GM12801 (cell line): ENCODE measurements around the gene HOXB6.

ENCODE experiments used
- TF ChIP-seq, protein P1 (sequence below): IDR thresholded peaks from one replicate; pipeline ENCODE4 v1.5.1; 2011; ENCODE audit warnings: control low read depth; ENCODE audit not compliant: insufficient read length; ENCODE audit errors: extremely low read depth

HOXB6 gene

GRCh38 chr17:48568499-48569239 is 36.1 kb downstream of the HOXB6 start:
- TF ChIP-seq, protein P1, sequence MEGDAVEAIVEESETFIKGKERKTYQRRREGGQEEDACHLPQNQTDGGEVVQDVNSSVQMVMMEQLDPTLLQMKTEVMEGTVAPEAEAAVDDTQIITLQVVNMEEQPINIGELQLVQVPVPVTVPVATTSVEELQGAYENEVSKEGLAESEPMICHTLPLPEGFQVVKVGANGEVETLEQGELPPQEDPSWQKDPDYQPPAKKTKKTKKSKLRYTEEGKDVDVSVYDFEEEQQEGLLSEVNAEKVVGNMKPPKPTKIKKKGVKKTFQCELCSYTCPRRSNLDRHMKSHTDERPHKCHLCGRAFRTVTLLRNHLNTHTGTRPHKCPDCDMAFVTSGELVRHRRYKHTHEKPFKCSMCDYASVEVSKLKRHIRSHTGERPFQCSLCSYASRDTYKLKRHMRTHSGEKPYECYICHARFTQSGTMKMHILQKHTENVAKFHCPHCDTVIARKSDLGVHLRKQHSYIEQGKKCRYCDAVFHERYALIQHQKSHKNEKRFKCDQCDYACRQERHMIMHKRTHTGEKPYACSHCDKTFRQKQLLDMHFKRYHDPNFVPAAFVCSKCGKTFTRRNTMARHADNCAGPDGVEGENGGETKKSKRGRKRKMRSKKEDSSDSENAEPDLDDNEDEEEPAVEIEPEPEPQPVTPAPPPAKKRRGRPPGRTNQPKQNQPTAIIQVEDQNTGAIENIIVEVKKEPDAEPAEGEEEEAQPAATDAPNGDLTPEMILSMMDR = no peak

GRCh38 chr17:48567646-48568354 is 37.0 kb downstream of the HOXB6 start:
- TF ChIP-seq, protein P1 = no peak

- TF ChIP-seq, protein P1 = no peak
Observed at GRCh38 chr17:48567209-48567608, 37.6 kb downstream of the HOXB6 start.

DNA sequence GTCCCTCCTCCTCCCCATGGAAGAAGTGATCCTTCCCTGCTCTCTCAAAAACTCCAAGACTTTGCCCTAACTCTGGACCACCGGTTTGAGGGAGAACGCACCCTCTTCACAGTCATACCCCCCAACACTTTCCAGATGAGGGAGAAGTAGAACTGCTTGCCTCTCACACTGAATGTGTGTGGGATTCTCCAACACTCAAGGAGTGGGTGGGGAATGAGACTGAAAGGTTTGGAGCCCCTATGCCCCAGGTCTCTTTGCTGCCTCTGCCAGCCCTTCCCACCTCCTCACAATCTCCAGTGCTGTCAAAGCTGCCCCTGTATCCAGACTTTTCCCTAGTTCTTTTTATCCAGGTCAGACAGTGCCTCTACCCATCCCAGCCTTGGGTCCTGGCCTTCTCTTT is 38.1 kb downstream of the HOXB6 start:
- TF ChIP-seq, protein P1 = no peak

GRCh38 chr17:48565925-48566710 is 38.7 kb downstream of the HOXB6 start:
- TF ChIP-seq, protein P1 = no peak

DNA sequence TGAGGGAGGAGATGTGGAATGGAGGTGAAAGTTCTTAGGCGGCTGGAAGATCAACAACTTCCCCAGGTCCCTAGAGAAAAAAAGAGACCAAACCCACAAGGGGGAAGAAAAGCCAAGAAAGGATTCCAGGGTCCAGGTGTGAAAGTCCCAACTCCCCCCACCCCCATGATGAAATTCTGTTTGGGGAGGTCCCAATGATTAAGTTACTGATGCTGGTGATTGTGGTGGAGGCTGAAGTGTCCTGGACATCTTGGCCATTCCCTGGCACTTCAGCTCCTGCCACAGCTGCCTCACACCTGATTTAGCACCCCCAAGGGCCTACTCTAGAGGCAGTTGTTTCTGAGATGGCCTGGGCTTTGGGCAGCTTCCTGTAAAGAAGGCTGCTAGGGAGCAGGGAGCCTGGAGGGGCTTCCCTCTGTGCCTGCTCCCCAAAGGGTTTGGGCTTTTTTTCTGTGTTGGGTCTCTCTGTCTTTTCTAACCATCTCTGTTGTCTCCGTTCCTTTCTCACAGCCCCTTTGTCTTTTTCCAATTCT is 39.7 kb downstream of the HOXB6 start:
- TF ChIP-seq, protein P1 = no peak
